DOHH2 (cell line): ENCODE data around the gene RNU5D-1.

ENCODE experiments used
- H3F3A ChIP-seq: fragments of 200-600 bp; sonication (generic), shearing (Covaris generic); 2 replicates; pipeline ENCODE4 v1.6.0; 2016; ENCODE audit warnings: antibody characterized with exemption, mild to moderate bottlenecking; ENCODE audit not compliant: control insufficient read depth, insufficient read depth
- H3K27ac ChIP-seq: fragments of 200-600 bp; sonication (generic); 2 replicates; pipeline ENCODE4 v1.5.1; 2014; ENCODE audit warnings: low read depth, mild to moderate bottlenecking, low read length, moderate library complexity
- H3K27me3 ChIP-seq: fragments of 200-600 bp; sonication (generic); 2 replicates; pipeline ENCODE4 v1.6.1; 2014; ENCODE audit warnings: mild to moderate bottlenecking, low read length, mixed read lengths; ENCODE audit not compliant: control insufficient read depth
- H3K36me3 ChIP-seq: fragments of 200-600 bp; sonication (generic); 2 replicates; pipeline ENCODE4 v1.6.1; 2014; ENCODE audit warnings: mild to moderate bottlenecking, low read length, moderate library complexity, mixed read lengths; ENCODE audit not compliant: control insufficient read depth
- H3K4me1 ChIP-seq: fragments of 200-600 bp; sonication (generic); 2 replicates; pipeline ENCODE4 v1.6.1; 2014; ENCODE audit warnings: mild to moderate bottlenecking, low read length, mixed read lengths; ENCODE audit not compliant: control insufficient read depth
- H3K4me2 ChIP-seq: fragments of 200-600 bp; sonication (generic); 2 replicates; pipeline ENCODE4 v1.6.0; 2014; ENCODE audit warnings: mild to moderate bottlenecking, low read length, moderate library complexity
- H3K4me3 ChIP-seq: fragments of 200-600 bp; sonication (generic); 2 replicates; pipeline ENCODE4 v1.5.1; 2014; ENCODE audit warnings: mild to moderate bottlenecking, low read length, mixed read lengths
- H3K79me2 ChIP-seq: fragments of 200-600 bp; sonication (generic); 2 replicates; pipeline ENCODE4 v1.6.1; 2014; ENCODE audit warnings: mild to moderate bottlenecking, low read length, mixed read lengths; ENCODE audit not compliant: control insufficient read depth
- H3K9me2 ChIP-seq: fragments of 200-600 bp; sonication (generic); replicated peaks from 2 replicates; pipeline ENCODE4 v1.6.1; 2014; ENCODE audit warnings: mild to moderate bottlenecking, low read length, mixed read lengths; ENCODE audit not compliant: control insufficient read depth
- H3K9me3 ChIP-seq: fragments of 200-600 bp; sonication (generic); 2 replicates; pipeline ENCODE4 v1.6.1; 2014; ENCODE audit warnings: antibody characterized with exemption, low read length, mixed read lengths; ENCODE audit not compliant: control insufficient read depth, insufficient read depth
- H4K20me1 ChIP-seq: fragments of 200-600 bp; sonication (generic); 2 replicates; pipeline ENCODE4 v1.6.0; 2014; ENCODE audit warnings: low read depth, mild to moderate bottlenecking, antibody characterized with exemption, low read length, moderate library complexity; ENCODE audit not compliant: control insufficient read depth, insufficient read depth
- EZH2phosphoT487 ChIP-seq: fragments of 200-600 bp; sonication (generic); IDR thresholded peaks from 2 replicates; pipeline ENCODE4 v1.6.1; 2017; ENCODE audit warnings: borderline replicate concordance, mild to moderate bottlenecking, antibody characterized with exemption, low read length, moderate library complexity, mixed read lengths

Gene RNU5D-1

GRCh38 chr1:44681905-44682882 lies 48.8 kb downstream of the RNU5D-1 start:
- H3K4me1 ChIP-seq = peaks cover 19% of the 10 kb centered on the region
- no peaks in the 10 kb centered on the region for H3K36me3 ChIP-seq
- H3K9me2 ChIP-seq = no peaks in the 10 kb centered on the region
- no peak overlapping the region for H3K4me3 ChIP-seq
- H3K79me2 ChIP-seq = no peaks in the 10 kb centered on the region
- H3K9me3 ChIP-seq = no peaks in the 10 kb centered on the region
- H3K27ac ChIP-seq = no peak overlapping the region
- H3K27me3 ChIP-seq = no peaks in the 10 kb centered on the region
- H3F3A ChIP-seq = no peaks in the 10 kb centered on the region; the same call in 1 of the 2 replicates
- no peak overlapping the region for H3K4me2 ChIP-seq
- H4K20me1 ChIP-seq = no peaks in the 10 kb centered on the region
- no peak for TF ChIP-seq EZH2phosphoT487
